ENCODE measurements around the gene PCYT1B. TPM values are rescaled to one million over a fixed set of nuclear protein-coding genes. Genes with fewer than 3 reads are reported as not detected.

PCYT1B gene
- total and polyA plus RNA-seq, 2 experiments from 2014 or later = 5.8 to 14.6 TPM

GRCh38 chrX:24513416-24513815 lies 133.7 kb downstream of the PCYT1B start (continued):
- TF ChIP-seq ZNF462 (CRISPR knock-in tag; IDR thresholded peaks at IDR 0.05) (no peak), NANOG (IDR thresholded peaks at IDR 0.05; ENCODE audit: borderline replicate concordance) (no peak), POLR2AphosphoS5 (IDR thresholded peaks at IDR 0.05; ENCODE audit: low read depth) (no peak), REST (IDR thresholded peaks at IDR 0.05; ENCODE audit: unreplicated experiment) (no peak), EZH2 (IDR thresholded peaks at IDR 0.05; ENCODE audit: low read depth, unreplicated experiment) (no peak), ZNF331 (CRISPR knock-in tag; IDR thresholded peaks at IDR 0.05; ENCODE audit: low read depth) (no peak), STAT1 (IDR thresholded peaks at IDR 0.05; ENCODE audit: unreplicated experiment) (no peak), ZNF114 (CRISPR knock-in tag; IDR thresholded peaks at IDR 0.05) (no peak), JUNB (IDR thresholded peaks at IDR 0.05; ENCODE audit: unreplicated experiment) (no peak), CREB1 (CRISPR knock-in tag; IDR thresholded peaks at IDR 0.05; ENCODE audit: low read depth) (no peak), CTCF (conservative IDR thresholded peaks at IDR 0.05; ENCODE audit: low read depth in 2 of 2) (no peak)

Measured in GM23338 (cell line).